NCI-H2196 (cell line): ENCODE data around the gene HEY2.

Experiments
- DNase-seq: peaks from one replicate; lab custom pipeline; 2025; ENCODE audit not compliant: unreplicated experiment; lab: John Stamatoyannopoulos, UW

HEY2 gene

DNA sequence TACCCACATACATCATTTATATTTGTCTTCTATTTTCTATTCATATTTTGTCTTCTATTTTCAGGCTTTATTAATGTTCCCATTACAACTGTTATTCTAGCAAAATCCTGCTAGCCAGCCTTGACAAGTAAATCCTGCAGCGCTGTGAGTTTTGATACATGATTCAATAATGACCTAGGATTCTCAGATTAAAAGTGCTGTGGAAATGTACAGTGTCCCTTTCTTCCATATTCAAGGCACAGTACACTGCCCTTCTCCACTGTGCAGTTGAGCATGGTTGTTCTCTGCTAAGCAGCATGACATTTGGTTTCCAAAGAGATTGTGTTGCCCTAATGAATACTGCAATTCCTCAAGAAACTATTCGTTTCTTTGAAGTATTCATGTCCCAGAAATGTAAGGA, 5.8 kb upstream of the HEY2 start:
- no peak for DNase-seq

DNA sequence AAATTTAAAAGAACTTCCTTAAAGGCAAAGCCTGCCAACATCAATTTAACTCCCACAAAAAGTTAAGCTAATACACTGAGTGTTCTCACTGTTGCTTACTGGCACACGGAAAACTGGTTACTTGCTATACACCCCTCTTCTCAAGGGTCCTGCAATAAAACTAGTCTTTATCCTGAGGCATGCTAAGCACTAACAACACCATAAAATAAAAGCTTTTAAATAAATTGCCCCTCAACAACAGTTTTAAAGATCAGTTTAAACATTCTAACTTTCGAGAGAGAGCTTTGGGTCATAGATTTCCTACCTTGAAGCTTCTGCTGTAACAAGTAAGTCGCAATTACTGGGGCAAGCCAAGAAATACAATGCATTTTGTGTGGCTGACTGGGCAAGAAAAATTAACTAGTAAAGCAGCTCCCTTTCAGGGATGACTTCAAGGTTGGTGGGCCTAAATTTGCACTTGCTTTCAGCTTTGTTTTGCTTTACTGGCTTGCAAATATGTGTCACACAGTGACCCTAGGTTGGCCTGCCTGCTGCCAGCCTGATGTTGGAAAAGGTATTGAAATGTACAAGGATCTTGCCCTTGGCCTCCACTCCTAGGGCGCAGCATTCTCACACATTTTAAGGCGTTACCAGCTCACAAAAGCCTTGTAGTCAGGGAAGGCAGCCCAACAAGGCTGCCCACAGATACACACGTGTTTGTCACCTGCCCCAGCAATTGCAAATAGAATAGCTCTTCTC, 4.0 kb upstream of the HEY2 start:
- no peak for DNase-seq

DNA sequence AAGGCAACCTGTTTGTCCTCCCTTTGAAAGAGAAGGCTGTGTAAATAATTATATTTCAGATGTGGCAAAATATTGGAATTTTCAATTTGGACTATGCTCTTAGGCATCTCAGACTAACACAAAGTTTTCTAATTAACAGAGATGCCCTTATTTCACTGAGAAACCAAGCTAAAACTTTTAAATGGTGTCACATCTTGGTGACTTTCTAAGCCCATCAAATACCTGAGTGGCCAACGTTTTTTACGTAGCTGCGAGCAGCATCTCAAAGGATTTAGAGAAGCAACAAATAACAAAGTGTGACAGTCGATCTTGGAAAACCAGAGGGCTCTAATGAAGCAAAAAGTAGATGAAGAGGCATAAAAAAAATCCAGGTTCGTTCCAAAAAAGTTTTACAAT, 3.4 kb upstream of the HEY2 start:
- DNase-seq: peak; percentile 37

DNA sequence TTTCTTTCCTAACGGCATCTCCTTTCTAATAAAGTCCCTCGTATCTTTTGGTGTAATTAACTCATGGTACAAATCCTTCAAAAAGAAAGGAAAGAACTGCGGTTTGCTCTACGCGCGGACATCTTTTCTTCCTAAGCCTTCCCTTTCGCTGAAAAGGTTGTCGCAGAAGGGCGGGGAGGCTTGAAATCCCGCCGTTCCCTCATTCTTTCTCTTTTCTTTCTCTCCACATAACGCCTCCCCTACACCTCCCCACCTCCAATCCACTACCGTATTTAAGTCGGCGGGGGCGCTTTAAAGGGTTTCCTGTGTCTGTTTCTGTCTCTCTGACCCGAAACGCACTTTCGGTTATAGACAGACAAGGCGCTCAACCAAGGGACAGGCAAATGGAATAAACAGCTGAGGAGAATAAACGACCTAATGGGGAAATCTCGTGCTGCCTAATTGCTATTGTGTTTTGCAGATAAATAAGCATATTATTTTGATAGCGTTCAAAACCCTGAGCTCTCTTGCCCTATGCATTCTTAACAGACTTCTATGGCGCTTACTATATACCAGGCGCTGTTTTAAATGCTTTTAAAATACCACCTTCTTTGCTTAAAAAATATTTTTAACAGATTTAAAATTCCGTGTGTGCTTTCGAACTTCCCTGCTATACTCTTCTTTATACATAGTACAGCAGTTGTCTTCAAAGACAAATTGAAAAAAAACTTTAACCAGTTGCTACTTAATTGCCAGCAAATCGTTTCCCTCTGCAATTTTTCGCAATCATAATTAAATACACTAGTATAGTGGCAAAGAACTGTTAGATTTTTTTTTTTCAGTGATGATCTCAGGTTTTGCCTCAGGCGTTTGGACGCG, 2.5 kb upstream of the HEY2 start:
- DNase-seq: peak; percentile 73

DNA sequence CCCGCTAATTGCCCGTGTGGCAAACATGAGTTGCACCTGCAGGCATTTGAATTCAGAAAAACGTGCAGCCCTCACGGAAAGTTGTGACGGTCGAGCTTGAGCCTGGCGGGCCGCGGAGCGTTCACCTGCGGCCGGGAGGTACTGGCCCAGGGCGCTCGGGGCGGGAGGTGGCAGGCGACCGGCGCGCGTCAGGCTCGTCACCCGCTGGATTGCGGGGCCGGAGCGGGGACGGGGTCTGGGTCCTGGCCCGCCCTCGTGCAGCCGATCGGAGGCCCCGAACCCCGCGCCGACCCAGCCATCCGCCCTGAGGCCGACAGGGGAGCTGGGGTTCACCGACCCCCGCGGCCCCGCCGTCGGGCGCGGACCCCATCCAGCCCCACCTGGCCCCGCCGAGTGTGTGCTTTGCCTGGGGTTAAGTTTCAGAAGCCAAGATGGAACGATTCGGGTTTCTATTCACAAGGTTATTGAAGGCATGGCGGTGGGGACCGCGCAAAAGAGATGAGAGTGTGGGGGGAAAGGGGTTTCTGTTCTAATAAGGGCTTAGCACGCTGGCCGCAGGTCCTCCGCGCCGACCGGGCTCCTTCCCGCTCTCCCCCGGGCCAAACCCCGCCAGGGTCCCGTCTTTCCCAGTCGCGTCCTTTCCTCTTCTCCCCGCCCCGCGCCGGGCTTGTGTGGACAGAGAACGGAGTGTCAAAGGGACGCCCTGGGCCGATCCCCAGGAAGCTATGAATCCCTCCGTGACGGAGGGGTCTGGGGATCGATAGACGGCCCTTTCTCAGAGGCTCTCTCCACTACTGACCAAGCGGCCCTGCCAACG, 1.6 kb upstream of the HEY2 start:
- DNase-seq: peak; percentile 49

DNA sequence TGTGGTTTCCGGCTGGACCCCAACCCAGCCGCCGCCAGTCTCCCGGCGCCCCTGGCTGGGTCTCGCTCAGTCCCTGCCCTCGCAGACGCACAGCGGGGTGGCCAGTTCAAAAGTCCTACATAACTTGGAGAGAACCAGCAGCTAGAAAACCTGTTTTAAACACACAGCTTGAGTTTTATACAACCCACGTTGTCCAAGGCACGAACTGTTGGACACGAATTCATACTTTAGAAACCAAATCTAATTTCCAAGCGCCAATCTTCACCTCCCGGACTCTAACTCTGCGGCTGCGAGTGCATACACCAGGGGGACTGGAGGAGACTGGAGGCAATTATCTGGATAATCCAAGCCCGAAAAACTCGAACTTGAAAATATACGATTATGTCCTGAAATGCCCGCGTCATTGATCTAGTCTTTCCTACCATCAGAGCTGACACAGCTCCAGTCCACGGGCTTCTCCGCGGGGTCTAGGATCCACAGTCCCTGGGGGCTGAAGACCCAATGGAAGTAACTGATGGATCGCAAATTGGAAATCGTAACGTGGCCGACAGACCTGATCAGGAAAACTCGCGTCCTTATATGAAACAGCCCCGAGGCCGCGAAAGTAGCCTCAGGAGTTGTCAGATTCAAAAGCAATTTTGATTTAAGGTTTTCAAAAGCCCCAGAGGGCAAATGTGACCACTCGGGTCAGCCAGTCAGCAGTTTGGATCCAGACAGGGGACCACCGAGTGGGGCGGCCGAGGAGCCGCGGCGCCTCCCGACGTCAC, 843 bp upstream of the HEY2 start:
- peak; percentile 44 for DNase-seq

DNA sequence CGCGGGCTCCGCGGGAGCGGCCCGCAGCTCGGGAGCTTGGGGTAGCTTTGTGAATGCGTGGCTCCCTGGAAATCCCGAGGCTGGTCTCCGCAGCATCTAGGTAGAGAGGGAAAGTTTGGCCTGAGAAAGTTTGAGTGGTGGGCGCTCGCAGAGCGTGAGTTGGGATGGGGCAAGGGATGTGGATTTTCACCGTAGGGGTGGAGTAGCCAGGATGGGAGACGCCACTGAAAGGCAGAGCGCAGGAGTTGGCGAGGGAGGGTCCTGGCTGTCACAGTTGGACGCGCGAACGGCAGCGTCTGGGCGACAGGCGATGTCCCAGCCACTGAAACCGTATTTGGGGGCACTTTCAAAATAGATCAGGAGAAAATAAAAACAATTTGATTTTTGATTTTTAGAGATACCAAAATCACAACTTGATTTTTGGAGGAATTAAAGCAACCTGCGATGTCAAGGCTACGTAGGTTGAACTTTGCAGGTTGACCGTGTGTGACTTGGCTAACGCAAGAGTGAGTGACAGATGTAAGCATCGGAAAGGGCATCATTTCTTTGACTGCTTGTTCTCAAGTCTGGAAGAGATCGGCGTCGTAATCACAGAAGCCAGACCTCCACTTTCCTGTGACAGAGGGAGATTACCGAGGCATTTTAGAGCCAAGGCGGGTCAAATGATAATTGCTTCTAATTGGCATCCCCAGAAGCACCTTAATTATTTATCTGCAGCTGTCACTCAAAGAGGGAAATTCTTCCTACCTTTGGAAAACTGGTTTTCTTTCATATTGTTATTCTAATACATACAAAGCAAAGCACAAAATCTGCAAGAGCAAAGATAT, 646 bp downstream of the HEY2 start:
- no peak for DNase-seq

DNA sequence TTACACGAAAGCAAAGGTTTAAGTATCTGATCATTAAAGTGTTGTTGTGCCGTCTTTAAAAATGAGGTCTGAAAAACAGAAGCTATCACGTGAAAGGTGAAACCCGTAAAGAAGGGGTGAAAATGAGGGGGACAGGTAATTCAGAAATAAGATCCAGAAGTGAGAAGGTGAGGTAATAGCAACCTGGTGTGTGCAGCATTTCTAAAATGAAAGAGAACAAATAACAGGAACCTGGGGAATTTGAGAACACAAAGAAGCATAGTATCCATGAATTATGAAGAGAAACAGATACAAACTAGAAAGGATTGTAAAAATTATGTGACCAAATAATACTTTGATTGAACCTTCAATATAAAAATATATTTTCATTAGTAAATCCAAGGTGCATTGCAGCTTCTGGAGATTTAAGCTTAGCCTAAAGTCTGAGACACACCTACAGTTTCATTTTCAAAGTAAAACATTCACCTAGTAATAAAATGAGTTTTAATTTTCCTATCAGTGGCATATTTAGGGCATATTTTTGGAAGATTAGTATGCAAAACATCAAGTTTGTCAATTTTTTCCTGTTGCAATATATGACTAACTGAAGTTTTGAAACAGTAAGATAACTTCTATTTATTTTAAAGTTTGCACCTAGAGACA, 1.4 kb downstream of the HEY2 start:
- DNase-seq: no peak

DNA sequence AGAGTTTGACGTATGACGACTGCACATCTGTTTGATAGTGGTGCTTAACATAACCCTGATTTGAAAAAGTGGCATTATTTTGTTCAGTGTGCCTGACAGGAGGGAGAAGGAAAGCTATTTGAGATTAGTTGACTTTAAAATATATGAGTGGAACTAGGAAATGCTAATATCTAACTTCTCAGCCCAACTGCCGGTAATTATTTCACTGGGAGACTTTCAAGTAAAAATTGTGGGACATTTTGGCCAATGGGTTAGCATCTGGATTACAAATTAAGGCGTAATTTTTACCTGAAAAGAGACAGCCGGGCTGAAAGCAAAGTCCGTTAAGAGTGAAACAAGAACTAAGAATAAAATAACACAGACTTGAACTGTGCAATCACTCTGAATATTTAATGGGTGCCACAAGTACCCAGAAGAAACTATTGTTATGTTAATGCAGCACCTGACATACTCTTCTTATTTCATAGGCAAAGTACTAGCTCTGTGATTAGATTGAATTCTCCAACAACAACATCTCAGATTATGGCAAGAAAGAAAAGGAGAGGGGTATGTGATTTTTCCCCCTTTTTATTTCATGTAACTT, 2.0 kb downstream of the HEY2 start:
- no peak for DNase-seq

DNA sequence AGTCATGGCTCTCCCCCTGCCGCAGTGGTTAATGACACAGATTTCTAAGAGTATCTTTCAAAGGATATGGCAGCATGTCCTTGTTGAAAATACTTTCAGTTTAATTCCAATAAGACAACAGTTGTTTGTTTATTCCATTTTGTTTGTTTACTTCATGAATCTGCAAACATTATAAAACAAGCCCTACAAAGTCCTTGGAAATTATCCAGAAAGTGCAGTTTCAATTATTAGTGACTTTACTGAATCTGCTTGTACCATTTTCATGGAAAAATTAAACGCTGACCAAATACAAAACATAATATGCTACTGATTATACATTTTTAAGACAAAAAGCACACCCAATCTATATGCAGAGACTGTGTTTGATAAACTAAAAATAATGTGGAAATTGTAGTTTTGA, 3.3 kb downstream of the HEY2 start:
- DNase-seq: no peak

DNA sequence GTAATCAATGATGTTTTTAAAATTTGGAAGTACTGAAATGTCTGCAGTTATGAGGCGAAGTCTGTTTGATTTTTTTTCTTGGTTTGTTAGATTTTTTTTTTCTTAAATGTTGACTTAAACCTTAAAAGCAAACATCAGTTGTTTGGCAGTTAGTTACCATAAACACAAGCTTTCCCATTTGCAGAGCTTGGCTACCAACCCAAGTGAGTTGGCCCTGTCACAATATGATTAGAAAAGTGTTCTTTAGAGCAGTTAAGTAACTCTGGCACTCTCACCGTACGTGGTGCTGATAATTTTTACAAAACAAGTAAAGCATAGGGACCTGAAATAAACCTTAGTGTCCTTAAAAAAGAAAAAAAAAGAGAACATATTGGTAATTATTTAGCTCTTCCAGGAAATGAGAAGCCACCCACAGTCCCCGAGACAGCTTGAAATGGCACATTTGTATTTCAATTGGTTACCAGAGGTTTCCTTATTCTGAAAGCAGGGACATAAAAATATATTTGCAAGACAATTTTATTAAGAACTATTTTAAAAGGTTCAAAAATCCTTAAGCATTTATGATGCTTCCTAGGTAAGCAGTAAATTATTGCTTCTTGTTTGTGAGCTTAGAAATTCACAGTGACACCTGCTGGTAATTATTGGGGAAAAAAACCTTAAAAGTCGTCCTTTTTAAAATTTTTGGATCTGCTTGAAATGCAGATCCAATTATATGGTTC, 3.9 kb downstream of the HEY2 start:
- DNase-seq: peak; percentile 30

DNA sequence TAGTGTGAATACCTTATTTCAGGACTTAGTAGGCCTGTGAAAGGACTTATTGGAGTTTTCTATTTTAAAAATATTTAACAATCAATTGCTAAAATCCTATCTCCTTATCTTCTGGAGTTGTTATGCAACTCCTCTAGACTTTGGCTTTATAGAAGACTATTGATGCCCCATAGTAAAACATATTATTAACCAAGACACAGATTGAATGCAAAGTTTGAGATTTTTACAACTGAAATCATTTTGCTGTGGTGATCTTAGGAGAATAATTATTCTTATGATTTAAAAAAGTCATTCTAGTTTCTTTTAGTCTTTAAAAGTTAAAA, 4.5 kb downstream of the HEY2 start:
- no peak for DNase-seq

DNA sequence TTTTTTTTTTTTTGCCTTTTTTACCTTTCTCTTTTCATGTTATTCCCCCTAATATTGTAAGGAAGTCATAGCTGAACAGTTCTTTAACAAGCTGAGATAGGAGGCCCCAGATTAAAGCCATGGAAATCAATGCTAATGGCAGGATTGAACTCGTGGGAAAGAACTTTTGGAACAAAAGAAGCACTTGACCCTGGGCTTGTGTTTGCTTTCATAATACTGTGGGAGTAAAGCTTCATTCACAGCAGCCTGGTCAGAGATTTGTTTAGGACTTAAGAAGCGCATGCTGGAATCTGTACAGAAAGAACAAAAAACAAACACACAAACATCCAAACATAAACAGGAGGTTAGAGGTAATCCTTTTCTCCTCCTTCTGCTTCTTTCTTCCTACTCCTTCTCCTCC, 5.1 kb downstream of the HEY2 start:
- no peak for DNase-seq

DNA sequence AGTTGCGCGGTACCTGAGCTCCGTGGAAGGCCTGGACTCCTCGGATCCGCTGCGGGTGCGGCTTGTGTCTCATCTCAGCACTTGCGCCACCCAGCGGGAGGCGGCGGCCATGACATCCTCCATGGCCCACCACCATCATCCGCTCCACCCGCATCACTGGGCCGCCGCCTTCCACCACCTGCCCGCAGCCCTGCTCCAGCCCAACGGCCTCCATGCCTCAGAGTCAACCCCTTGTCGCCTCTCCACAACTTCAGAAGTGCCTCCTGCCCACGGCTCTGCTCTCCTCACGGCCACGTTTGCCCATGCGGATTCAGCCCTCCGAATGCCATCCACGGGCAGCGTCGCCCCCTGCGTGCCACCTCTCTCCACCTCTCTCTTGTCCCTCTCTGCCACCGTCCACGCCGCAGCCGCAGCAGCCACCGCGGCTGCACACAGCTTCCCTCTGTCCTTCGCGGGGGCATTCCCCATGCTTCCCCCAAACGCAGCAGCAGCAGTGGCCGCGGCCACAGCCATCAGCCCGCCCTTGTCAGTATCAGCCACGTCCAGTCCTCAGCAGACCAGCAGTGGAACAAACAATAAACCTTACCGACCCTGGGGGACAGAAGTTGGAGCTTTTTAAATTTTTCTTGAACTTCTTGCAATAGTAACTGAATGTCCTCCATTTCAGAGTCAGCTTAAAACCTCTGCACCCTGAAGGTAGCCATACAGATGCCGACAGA, 9.9 kb downstream of the HEY2 start:
- no peak for DNase-seq

DNA sequence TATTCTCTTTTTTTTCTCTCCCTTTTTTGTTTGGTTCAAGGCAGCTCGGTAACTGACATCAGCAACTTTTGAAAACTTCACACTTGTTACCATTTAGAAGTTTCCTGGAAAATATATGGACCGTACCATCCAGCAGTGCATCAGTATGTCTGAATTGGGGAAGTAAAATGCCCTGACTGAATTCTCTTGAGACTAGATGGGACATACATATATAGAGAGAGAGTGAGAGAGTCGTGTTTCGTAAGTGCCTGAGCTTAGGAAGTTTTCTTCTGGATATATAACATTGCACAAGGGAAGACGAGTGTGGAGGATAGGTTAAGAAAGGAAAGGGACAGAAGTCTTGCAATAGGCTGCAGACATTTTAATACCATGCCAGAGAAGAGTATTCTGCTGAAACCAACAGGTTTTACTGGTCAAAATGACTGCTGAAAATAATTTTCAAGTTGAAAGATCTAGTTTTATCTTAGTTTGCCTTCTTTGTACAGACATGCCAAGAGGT, 10.6 kb downstream of the HEY2 start:
- no peak for DNase-seq

DNA sequence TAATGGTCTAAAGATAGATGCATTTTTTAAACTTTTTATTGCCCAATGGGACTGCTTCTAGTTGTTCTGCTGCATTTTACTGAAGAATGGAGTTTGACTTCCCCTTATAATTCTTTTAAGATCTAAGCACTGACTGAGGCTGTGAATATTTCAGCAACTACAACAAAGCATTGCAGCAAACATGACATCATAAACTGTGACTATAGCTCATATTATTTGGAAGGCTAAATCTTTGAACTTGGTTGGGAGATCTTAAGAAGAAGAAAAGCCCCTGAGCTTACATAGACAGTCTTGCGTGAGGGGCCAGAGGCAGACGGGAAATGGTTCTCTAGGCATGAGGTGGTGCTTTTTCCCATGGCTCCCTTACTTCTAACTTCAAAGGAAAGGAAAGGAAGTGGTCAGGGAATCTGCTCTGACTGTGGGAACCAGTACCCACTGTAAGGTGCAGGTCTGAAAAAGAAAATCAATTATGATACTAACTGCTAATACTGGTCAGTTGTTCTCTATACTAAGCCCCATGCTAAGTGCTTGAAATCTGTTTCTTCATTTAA, 14.8 kb downstream of the HEY2 start:
- no peak for DNase-seq

DNA sequence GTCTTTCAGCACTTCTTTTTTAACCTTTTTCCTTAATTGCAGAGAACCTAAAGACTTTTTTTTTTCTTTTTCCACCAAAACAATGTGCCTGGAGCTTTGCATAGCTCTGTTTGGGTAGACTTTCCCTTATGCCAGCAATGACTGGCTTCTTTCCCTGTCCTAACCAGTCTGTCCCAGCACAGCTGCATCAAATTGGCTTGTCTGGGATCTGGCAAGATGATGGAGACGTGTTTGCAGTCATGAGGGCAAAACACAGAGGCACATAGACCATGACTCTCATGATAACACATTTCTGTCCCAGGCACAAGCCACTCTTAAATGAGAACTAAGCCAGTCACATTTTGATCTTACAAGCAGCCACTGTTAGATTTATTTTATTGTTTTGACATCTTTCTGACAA, 16.5 kb downstream of the HEY2 start:
- DNase-seq: no peak

DNA sequence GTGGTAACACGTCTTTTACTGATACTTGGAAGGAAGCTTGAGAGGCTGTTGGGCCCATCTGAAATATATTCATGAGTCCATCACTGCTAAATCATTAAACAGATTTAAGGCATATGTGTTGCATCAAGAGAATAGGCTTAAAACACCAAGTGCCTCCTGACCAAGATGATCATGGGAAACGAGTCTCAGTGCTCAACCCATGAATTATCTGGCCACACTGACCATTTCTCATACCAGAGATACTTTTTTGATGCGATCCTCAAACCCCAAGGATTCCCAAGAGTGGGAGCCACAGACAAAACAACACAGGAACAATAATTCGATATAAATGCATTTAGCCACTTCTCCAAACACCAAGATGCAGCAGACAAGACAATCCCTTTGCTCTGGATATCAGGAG, 17.2 kb downstream of the HEY2 start:
- DNase-seq: no peak
